Hepatocyte (in vitro differentiated cells): ENCODE data around the gene NLRC5. TPM values are rescaled to one million over a fixed set of nuclear protein-coding genes. Genes with fewer than 3 reads are reported as not detected.
"Not testable (repeated sequence)": the region's sequence is repeated elsewhere in the genome, so short reads cannot be mapped to it uniquely, and the experiment has no call there.

Experiments
- DNase-seq: peaks from one replicate; pipeline ENCODE4 v3.0.0-alpha.2; 2016; ENCODE audit warnings: low spot score
- H2AFZ ChIP-seq: fragments of 200-600 bp; sonication (generic); 2 replicates; pipeline ENCODE4 v1.6.0; 2016; ENCODE audit warnings: antibody characterized with exemption, mild to moderate bottlenecking
- H3K27ac ChIP-seq: fragments of 200-600 bp; sonication (generic); 2 replicates; pipeline ENCODE4 v1.5.1; 2016; ENCODE audit warnings: mild to moderate bottlenecking
- H3K27me3 ChIP-seq: fragments of 200-600 bp; sonication (generic); 2 replicates; pipeline ENCODE4 v1.6.1; 2016
- H3K36me3 ChIP-seq: fragments of 200-600 bp; sonication (generic); replicated peaks from 2 replicates; pipeline ENCODE4 v1.5.1; 2016; ENCODE audit warnings: low read depth; ENCODE audit not compliant: insufficient read depth
- H3K4me1 ChIP-seq: fragments of 200-600 bp; sonication (generic); 2 replicates; pipeline ENCODE4 v1.5.1; 2016; ENCODE audit warnings: mild to moderate bottlenecking, moderate library complexity; ENCODE audit not compliant: insufficient read depth
- H3K4me2 ChIP-seq: fragments of 200-600 bp; sonication (generic); 2 replicates; pipeline ENCODE4 v1.6.0; 2016
- H3K4me3 ChIP-seq: fragments of 200-600 bp; sonication (generic); 2 replicates; pipeline ENCODE4 v1.5.1; 2016; ENCODE audit warnings: mild to moderate bottlenecking
- H3K79me2 ChIP-seq: fragments of 200-600 bp; sonication (generic); 2 replicates; pipeline ENCODE4 v1.6.0; 2017; ENCODE audit warnings: mild to moderate bottlenecking
- H3K9me2 ChIP-seq: fragments of 200-600 bp; sonication (generic); replicated peaks from 2 replicates; pipeline ENCODE4 v1.6.0; 2017; ENCODE audit warnings: mild to moderate bottlenecking; ENCODE audit not compliant: insufficient read depth
- H3K9me3 ChIP-seq: fragments of 200-600 bp; sonication (generic); 2 replicates; pipeline ENCODE4 v1.5.1; 2016; ENCODE audit warnings: low read depth, mild to moderate bottlenecking
- H4K20me1 ChIP-seq: fragments of 200-600 bp; sonication (generic); 2 replicates; pipeline ENCODE4 v1.6.0; 2016; ENCODE audit warnings: mild to moderate bottlenecking; ENCODE audit not compliant: insufficient read depth, poor library complexity, severe bottlenecking
- EZH2 ChIP-seq: fragments of 200-600 bp; sonication (generic); IDR thresholded peaks from 2 replicates; pipeline ENCODE4 v1.6.1; 2016; ENCODE audit warnings: antibody characterized with exemption, mild to moderate bottlenecking, borderline replicate concordance
- EZH2phosphoT487 ChIP-seq: fragments of 200-600 bp; sonication (generic); IDR thresholded peaks from one replicate; pipeline ENCODE4 v1.6.1; 2018; ENCODE audit warnings: antibody characterized with exemption, mild to moderate bottlenecking, low read depth, moderate library complexity; ENCODE audit not compliant: unreplicated experiment, severe bottlenecking
- WGBS: methylation state at CpG from one replicate; pipeline ENCODE4 v1.1.6; 2016; ENCODE audit warnings: low lambda C conversion rate; ENCODE audit errors: missing lambda C conversion rate; 5-methylcytosine and 5-hydroxymethylcytosine counted together
- polyA plus RNA-seq: library from polyadenylated mRNA; unstranded; fragments of >200 nt; fragmentation: Nextera tagmentation; extraction: Ambion mirVana; gene quantifications from 2 replicates; pipeline ENCODE4 v1.2.1, GENCODE V29; 2016
- total RNA-seq: library from RNA; depleted of rRNA; stranded (reverse); fragments of >200 nt; gene quantifications from 2 replicates; pipeline ENCODE4 v1.2.3, GENCODE V29; 2014
- TF ChIP-seq, protein P1 (sequence below): fragments of 200-600 bp; sonication (generic); IDR thresholded peaks from 2 replicates; pipeline ENCODE4 v1.5.1; 2016; ENCODE audit warnings: antibody characterized with exemption, mild to moderate bottlenecking; ENCODE audit not compliant: poor library complexity

NLRC5 gene
- total and polyA plus RNA-seq, 2 experiments from 2014 or later, result 6.4 to 7.0 TPM

DNA sequence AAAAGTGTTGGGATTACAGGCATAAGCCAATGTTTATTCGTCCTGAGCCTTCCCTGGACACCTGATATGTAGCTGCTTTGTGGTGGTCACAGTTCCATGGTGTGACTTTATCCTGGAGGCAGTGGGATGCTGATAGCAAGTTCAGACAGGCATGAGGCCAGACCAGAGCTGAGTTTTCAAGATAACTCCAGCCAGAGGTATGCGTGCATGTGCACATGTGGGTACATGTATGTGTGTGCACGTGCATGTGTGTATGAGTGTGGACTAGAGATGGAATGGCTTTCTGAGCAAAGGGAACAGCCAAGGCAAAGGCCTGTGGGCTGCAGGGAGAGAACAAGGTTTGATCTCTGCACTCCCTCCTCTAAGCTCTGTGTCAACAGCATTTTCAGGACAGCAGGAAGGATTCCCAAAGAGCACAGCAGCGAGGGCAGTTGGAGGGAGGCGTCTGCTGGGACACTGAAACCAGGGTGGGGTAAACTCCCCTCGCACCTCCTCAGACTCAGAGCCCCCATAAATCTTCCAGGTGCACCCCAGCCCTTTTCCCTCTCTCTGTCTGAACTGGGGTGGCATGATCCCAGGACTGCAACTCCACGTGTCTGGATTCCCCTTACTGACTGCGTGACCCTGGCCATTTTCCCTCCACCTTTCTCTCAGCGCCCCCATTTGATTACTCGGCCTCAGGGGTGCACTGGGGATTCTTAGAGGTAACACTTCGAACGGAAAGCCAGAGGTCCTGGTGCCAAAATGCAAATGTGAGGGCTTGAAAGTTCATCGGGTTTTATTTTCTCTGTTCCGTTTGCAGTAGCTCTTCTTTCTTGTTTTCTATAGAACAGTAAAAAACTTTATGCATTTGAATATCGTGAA lies 15.3 kb downstream of the NLRC5 start:
- Histone ChIP-seq H3K9me2 (no peaks in the 10 kb centered on the region), H3K4me1 (no peaks in the 10 kb centered on the region), H4K20me1 (no peaks in the 10 kb centered on the region), H3K36me3 (no peaks in the 10 kb centered on the region), H2AFZ (no peak overlapping the region), H3K4me2 (no peak overlapping the region), H3K27ac (no peak overlapping the region), H3K27me3 (no peaks in the 10 kb centered on the region), H3K79me2 (no peaks in the 10 kb centered on the region), H3K9me3 (no peaks in the 10 kb centered on the region), H3K4me3 (no peak overlapping the region)
- 69% methylated on average over 15 of the region's 15 CpGs for WGBS
- TF ChIP-seq, protein P1, sequence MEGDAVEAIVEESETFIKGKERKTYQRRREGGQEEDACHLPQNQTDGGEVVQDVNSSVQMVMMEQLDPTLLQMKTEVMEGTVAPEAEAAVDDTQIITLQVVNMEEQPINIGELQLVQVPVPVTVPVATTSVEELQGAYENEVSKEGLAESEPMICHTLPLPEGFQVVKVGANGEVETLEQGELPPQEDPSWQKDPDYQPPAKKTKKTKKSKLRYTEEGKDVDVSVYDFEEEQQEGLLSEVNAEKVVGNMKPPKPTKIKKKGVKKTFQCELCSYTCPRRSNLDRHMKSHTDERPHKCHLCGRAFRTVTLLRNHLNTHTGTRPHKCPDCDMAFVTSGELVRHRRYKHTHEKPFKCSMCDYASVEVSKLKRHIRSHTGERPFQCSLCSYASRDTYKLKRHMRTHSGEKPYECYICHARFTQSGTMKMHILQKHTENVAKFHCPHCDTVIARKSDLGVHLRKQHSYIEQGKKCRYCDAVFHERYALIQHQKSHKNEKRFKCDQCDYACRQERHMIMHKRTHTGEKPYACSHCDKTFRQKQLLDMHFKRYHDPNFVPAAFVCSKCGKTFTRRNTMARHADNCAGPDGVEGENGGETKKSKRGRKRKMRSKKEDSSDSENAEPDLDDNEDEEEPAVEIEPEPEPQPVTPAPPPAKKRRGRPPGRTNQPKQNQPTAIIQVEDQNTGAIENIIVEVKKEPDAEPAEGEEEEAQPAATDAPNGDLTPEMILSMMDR, result no peak
- TF ChIP-seq EZH2phosphoT487 (no peak), EZH2 (no peak)
- no peak for DNase-seq

DNA sequence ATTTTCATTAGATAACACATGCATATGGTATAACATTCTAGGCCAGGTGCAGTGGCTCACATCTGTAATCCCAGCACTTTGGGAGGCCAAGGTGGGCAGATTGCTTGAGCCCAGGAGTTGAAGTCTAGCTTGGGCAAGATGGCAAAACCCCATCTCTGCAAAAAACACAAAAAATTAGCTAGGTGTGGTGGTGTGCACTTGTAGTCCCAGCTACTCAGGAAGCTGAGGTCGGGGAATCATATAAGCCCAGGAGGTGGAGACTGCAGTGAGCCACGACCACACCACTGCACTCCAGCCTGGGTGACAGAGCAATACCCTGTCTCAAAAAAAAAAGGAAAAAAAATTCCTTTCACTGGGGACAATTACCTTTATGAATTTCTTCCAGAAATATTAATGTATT lies 16.2 kb downstream of the NLRC5 start:
- H3K9me3 ChIP-seq, H2AFZ ChIP-seq, H4K20me1 ChIP-seq, H3K27ac ChIP-seq, H3K4me3 ChIP-seq, H3K27me3 ChIP-seq, DNase-seq, H3K36me3 ChIP-seq, H3K79me2 ChIP-seq, H3K4me1 ChIP-seq, H3K9me2 ChIP-seq, H3K4me2 ChIP-seq: not testable (repeated sequence)
- 92% methylated on average over 2 of the region's 2 CpGs for WGBS

DNA sequence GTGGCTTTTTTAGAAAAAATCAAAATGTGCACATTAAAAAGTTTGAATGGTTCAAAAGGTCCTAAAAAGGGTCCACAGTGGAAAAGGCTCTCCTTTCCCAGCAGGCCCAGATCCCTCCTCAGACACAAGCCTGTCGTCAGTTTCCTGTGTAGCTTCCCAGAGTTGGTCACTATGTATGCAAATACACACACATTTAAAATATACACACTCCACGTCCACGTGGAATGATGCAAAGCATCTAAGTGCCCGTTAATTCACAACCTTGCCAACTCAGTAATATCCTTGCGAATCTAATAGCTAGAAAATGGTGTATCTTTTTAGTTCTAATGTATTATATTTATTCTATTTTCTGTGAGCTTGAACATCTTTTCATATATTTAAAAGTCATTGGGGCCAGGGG lies 17.7 kb downstream of the NLRC5 start:
- Histone ChIP-seq H3K4me3 (no peak overlapping the region), H3K36me3 (no peaks in the 10 kb centered on the region), H3K9me3 (no peaks in the 10 kb centered on the region), H2AFZ (no peak overlapping the region), H3K27ac (no peak overlapping the region), H3K79me2 (no peaks in the 10 kb centered on the region), H3K9me2 (no peaks in the 10 kb centered on the region), H3K4me1 (no peaks in the 10 kb centered on the region), H4K20me1 (no peaks in the 10 kb centered on the region), H3K4me2 (no peak overlapping the region), H3K27me3 (no peaks in the 10 kb centered on the region)
- WGBS, result 83% methylated on average over 5 of the region's 5 CpGs
- TF ChIP-seq, protein P1, result no peak
- TF ChIP-seq EZH2 (no peak), EZH2phosphoT487 (no peak)
- DNase-seq, result no peak

DNA sequence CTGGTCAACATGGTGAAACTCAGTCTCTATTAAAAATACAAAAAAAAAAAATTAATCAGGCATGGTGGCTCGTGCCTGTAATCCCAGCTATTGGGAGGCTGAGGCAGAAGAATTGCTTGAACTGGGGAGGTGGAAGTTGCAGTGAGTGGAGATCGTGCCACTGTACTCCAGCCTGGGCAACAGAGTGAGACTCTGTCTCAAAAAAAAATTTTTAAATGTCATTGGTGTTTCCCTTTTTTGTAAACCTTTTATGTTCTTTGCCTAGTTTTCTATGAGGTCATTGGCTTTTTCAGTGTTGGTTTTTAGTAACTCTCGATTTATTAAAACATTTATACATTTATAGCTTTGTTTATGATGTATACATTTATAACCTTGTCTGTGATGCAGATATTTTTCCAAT lies 18.2 kb downstream of the NLRC5 start:
- no peak for TF ChIP-seq EZH2
- no peak for TF ChIP-seq EZH2phosphoT487
- TF ChIP-seq, protein P1, result no peak
- Histone ChIP-seq H2AFZ (no peak overlapping the region), H3K36me3 (no peaks in the 10 kb centered on the region), H3K79me2 (no peaks in the 10 kb centered on the region), H3K4me2 (no peak overlapping the region), H3K4me3 (no peak overlapping the region), H4K20me1 (no peaks in the 10 kb centered on the region), H3K27ac (no peak overlapping the region), H3K4me1 (no peaks in the 10 kb centered on the region), H3K27me3 (no peaks in the 10 kb centered on the region), H3K9me2 (no peaks in the 10 kb centered on the region), H3K9me3 (no peaks in the 10 kb centered on the region)
- DNase-seq, result no peak
- WGBS, result 95% methylated on average over 3 of the region's 3 CpGs
